NT2/D1 (cell line): Measurements from ENCODE around the gene TNS1.

ENCODE experiments used
- SUZ12 ChIP-seq: IDR thresholded peaks from 2 replicates; pipeline ENCODE4 v1.6.1; 2011; ENCODE audit not compliant: insufficient read length, insufficient read depth; ENCODE audit errors: extremely low read depth
- YY1 ChIP-seq: IDR thresholded peaks from 2 replicates; pipeline ENCODE4 v1.6.1; 2011; ENCODE audit not compliant: insufficient read length, insufficient read depth
- ZNF274 ChIP-seq: IDR thresholded peaks from 2 replicates; pipeline ENCODE4 v1.6.1; 2011; ENCODE audit warnings: mild to moderate bottlenecking, low read depth, low read length

DNA sequence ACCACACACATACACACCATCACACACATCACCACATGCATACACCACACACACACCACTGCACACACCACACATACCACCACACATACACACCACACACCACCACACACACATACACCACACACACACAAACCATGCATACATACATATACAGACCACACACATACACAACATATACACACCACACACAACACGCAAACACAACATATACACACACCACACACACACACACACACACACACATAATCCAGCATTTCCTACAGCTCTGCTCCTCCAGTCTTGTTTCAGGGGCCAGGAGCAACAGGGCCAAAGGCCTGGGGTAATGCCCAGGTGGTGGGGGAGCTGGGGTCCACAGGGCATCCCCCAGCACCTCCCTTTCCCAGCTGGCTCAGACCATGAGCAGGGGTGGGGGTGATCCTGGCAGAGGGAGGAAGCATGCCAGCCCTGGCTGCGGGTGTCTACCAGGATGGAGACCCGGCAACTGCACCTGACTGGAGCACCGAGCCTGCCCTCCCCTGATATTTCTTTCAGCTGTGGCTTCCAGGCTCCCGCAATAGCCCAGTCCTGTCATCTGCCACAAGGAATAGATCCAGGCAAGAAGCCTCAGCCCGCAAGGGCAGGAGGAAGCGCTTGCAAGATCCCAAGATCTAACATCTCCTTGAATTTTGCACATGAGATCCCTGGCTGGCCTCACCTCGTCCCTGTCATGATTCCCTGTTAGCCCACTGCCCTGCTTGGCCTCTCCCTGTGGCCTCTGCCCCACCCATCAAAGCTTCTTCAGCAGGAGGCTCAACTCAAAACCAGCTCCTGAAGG, 196.9 kb downstream of the TNS1 start:
- TF ChIP-seq ZNF274 (no peak), SUZ12 (no peak), YY1 (no peak)
